DMS153 (cell line): Measurements from ENCODE around the gene HIPK2.
A peak's percentile ranks its signal among the peaks of the same experiment; 100 is the strongest.

Source experiments
- DNase-seq: peaks from one replicate; lab custom pipeline; 2025; lab: John Stamatoyannopoulos, UW

HIPK2 gene

DNA sequence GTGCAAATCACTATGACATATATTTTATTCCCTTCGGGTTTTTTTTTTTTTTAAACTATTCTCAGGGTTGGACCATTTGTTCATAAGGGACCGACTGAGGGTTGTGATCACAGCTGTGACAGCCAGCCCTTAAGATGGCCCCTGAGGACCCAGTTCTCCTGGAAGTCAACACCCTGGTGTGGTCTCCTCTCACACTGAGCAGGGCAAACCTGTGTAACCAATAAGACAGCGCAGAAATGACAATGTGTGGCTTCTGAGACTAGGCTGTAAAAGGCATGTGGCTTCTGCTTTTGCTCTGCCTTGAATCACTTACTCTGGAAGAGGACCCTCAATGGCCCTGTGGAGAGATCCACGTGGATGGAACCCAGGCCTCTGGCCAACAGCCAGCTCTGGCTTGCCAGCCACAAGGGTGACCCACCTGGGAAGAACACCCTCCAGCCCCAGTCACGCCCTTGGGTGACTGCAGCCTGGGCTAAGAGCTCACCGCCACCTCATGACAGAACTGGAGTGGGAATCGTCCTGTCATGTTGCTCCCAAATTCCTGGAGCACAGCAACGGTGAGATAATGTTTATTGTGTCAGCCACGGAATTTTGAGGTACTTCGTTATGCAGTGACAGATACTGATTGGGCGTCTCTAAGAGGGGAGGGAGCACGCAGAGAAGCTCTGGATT, 127.2 kb downstream of the HIPK2 start:
- no peak for DNase-seq

DNA sequence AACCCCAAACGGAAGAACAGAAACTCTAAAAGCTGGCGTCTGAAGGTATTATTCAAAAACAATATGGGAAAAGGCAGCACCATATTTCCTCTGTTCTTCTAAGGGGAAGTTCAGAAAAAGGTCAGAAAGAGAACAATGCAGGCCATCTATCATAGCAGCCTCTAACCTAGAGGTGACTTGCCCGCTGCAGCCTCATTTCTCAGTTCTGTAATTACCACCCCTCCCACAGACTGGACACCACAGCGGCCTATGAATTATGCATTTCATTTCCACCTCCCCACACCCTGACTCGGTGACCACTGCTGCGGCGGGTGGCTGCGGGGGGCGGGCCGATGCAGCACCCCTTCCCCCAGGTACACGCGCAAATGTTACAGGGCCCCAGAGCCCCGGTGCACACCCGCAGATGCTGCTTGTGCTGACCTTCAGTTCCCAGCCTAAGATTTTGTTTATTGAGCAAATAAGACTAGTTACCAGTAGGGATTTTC, 128.8 kb downstream of the HIPK2 start:
- DNase-seq: no peak

DNA sequence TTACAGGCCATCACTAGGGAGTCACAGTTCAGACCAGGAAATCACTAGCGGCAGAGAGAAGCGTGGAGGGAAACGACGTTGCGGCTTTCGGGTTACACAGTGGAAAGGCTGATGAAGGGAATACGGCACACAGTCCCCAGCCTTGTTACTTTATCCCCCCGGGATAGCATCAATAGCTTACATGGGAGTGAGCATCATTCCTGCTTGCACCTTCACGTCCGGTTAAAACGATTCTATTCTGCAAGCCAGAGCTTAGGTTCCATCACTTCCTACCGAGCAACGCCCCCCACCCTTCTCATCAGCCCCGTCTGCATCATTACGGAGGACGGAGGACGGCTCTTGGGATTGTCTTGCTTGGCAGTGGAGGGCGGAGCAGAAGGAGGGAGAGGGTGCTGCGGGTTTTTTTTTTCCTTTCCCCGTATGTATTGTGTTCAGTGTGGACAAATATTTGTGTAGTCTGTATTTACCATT, 129.4 kb downstream of the HIPK2 start:
- DNase-seq: peak; percentile 39

DNA sequence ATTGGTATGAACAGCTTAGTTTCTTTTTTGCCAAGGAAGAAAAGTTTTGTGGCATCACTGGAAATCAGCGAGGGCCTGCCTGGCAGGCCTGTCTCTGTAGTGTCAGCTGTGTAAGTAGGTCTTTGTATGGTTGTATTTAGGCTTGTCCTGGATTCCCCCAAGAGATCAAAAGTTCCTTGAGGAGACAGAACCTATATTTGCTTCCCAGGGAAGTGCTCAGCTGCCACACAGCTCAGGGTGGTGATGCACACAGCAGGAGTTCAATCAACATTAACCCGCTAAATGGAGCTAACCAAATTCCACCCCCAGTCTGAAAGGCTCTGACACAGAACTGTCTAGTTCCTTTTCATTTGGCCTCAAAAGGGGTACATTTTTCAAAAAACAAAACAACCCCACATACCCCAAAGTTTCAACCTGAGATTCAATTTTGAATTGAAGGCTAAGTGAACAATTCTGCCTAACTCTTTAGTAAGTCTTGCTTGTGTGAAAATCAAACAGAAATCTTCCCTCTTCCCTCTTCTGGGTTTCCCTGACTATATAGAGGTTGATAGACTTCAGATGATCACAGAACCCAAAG, 129.9 kb downstream of the HIPK2 start:
- DNase-seq: no peak

DNA sequence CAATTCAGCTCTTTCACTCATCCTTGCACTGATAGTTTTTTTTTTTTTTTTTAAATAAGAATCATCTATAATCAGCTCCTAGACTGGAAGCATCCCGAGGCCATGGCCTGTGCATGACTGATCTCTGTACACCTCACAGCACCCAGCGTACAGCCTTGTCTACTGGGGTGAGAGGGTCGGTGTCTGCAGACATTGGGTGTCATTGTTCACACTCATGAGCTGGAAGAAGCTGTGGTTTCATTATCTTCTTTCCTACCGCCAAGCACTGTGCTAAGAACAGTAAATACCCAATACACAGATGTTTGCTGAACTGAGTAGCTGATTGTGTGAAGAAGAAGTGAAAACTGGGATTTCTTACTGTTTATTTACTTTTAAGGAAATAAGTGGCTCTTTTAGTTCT, 130.7 kb downstream of the HIPK2 start:
- no peak for DNase-seq

DNA sequence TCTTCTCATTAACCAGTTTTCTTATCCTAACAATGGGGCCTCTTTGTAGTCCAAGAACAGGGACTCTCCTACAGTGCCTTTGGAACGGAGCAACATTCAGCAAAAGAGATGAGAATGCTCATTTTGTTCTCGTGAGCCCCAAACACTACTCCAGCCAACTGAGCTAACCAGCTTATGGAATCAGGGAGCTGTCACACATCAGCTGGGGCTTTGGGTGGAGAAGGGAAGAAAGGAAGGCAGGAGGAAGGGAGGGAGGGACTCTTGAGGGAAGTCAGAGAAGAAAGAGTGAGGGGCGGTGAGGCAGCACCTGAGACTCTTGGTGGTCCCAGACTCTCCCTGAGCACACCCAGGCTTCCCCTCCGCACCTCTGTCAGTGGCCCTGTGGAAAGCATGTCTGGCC, 131.2 kb downstream of the HIPK2 start:
- no peak for DNase-seq

DNA sequence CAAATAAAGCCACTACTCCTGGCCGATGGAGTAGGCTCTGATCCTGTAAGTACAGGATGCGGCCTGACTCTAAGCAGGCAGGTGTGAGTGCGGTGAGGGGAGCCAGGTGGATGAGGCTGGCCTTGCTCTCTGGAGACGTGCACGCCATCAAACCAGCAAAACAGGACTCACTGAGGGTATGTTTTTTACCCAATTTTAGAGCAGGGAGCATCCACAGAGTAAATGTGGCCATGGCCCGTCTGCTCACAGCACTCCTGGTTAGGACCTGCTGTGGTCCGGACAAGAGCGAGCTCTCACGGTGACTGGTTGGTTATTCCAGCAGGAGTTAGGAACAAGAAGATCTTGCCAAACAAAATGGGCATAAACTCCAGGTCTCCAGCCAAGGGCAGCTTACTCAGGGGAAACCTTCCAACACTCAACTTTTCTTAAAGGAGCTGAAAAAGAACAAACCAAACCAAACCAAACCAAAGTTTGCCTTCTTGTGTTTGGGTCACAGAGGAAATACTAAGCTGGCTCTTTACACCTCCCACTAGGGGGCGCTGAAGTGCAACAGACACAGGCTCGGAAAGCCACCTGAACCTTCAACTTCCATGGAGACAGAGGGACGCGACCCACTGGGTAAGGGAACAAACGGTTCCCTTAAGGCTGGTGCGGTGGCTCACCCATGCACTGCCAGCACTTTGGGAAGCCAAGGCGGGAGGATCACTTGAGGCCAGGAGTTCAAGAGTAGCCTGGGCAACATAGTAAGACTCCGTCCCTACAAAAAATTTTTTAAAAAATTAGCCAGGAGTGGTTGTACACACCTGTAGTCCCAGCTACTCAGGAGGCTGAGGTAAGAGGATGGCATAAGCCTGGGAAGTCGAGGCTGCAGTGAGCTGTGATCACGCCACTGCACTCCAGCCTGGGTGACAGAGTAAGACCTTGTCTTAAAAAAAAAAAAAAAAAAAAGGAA, 131.9 kb downstream of the HIPK2 start:
- peak; percentile 60 for DNase-seq

DNA sequence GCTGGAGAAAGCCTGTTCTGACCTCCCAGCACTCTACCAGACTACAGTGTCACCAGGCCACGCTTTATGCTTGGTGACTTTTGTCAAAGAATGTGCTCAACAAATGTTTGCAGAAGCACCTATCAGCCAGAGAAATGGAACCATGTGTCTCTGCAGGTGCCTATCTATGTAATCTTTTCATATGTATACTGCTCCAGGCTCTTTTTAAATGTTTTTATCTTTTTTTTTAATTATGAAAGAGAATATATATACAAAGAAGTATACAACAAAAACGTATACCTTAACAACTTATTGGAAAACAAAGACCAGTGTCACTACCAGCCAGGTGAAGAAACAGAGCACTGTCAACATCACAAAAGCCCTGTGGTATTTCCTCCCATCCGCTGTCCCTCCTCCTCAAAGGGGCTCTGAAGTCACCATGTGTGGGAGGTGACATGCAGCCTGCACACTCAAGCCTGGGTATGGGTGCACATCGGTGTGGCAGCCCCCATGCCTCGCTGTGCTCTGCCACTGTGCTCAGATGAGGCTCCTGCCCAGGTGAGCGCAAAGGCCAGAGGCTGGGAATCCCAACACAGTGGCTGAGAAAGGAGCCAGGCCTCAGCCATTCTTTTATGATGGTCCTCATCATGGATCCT, 133.7 kb downstream of the HIPK2 start:
- DNase-seq: no peak

DNA sequence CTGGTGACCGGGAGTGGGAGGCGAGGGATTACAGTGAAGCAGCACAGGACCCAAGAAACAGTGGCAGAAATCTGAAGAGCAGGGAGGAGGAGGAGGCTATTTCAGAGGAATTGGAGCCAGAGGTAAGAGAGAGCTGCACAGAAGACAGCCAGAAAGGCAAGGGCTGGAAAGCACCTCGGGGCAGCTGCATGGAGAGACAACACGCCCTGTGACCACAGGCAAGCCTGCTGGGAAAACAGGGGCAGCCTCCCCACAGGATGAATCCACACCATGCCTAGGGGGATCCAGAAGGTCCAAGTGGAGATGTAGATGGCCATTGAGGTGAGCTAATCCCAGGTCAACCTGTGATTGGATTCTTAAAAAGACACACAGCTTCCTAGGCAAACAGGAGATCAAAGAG, 135.5 kb downstream of the HIPK2 start:
- no peak for DNase-seq

DNA sequence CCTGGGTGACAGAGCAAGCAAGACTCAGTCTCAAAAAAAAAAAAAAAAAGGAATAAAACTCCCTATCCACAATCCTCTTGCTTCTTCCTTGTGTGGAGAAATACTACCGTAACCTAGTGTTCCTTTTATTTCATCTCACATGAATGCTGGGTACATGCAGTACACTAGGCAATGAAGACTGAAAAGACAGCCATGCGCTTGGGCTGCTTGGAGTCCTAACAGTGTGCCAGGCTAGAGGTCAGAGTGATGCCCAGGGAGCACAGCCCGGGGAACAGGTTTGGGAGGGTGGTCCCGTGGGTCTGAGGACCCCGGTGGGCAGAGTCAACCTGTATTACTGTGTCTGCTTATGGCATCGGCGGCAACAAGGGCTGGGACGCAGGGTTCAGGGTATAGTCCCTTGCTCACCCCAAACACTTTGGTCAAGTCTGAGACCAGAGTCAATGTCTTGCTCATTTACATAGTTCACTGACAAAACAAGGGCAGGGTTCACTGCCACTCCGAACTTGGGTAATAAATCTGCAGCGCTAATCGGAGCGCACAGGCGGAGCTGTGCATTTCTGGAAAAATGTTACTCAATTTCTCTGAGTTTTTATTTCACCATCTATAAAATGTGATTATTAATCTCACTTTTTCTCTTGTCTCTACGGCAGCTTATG, 136.3 kb downstream of the HIPK2 start:
- no peak for DNase-seq

DNA sequence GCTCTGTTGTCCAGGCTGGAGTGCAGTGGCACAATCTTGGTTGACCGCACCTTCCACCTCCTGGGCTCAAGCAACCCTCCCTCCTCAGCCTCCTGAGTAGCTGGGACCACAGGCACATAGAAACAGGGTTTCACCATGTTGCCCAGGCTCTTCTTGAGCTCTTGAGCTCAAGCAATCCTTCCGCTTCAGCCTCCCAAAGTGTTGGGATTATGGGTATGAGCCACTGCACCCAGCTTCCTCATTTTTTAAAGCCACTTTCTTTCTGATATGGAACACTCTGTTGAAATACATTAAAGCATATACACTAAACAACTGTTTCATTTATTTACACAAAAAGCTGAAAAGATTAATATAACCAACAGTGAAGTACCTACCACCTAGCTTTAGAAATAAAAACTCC, 137.1 kb downstream of the HIPK2 start:
- DNase-seq: no peak

DNA sequence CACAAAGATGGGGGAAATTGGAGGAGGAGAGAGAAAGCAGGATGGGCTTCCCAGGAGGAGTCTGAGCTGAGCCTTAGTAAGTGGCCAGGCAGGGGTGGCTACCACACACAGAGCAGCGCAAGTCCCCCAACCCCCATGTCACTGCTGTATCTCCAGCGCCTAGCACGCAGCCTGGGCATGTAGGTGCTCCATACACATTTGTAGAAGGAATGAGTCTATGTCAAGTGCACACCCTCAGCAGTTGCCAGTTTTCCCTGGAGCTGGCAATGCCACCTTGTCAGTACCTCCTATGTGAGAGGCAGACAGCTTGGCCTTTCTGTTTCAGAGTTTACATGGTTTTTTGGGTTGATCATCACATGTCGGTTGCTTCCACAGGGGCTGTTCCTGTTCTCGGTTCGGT, 138.2 kb downstream of the HIPK2 start:
- no peak for DNase-seq

DNA sequence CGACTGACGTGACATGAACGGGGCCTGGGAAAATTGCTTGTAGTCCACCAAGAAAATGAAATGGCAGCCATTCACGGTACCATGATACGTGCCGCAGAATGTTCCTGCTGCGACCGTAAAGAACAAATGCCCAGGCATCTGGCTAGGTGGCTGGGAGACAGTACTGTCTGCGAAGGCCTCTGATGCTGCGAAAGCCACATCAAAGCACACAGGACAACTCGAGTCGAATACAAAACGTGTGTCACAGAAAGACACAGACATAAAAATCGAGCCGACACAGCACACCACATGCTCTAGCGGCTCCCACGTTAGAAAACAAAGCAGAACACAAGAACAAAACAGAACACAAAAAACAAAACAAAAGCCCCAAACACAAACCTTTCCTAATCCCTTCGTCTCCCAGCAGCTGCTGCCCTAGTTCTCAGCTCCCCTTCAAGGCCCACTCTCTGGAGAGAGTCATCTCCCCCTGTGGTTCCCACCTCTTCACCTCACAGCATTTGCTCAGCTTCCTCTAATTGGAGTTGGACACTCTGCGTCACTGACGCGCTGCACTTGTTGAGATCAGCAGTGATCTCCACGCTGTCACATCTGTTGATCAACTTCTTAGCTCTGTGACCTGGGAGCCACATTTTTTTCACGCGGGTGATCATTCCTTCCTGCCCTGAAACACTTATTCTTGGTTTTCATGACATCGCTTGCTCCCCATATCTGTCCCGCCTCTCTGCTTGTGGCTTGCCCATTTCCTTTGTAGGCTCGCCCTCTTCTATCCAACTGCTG, 142.1 kb downstream of the HIPK2 start:
- no peak for DNase-seq

DNA sequence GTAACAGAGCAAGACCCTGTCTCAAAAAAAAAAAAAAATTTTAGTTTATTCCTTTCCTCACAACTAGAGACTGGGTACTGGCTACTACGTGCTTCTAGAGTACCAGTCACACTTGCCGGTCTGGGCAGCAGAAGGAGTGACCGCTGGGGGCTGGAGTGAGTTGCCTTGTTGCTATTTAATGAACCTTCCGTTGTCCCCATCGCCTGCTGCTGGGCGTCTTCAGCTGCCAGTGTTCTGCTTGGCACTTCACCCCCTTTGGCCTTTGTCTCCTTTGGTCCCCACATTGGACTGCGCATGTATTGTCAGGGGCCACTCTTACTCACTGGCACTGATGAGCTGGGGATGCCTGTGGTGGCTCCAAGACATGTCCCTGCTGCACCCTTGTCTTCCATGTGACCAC, 143.7 kb downstream of the HIPK2 start:
- DNase-seq: no peak

DNA sequence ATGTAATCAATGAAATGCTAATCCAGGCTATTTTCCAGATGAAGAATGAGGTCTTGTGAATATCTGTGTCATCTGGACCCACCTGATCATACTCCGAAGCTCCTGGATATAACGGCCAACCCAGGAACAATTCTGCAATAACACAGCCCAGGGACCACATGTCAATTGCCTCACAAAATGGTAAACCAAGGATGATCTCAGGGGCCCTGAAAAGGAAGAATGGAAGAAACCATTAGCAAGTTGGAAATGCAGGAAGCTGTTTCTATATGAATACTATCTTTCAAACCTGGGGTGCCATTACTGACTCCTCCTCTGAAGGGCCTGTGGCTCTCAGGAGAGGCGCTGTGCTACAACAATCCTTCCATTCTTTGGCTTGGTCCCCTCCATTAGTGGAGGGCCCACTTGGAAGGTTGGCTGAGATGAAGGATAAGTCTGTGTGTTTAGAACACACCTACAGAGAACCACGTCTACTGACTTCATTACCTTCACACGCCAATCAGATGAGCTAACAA, 146.2 kb downstream of the HIPK2 start:
- no peak for DNase-seq

DNA sequence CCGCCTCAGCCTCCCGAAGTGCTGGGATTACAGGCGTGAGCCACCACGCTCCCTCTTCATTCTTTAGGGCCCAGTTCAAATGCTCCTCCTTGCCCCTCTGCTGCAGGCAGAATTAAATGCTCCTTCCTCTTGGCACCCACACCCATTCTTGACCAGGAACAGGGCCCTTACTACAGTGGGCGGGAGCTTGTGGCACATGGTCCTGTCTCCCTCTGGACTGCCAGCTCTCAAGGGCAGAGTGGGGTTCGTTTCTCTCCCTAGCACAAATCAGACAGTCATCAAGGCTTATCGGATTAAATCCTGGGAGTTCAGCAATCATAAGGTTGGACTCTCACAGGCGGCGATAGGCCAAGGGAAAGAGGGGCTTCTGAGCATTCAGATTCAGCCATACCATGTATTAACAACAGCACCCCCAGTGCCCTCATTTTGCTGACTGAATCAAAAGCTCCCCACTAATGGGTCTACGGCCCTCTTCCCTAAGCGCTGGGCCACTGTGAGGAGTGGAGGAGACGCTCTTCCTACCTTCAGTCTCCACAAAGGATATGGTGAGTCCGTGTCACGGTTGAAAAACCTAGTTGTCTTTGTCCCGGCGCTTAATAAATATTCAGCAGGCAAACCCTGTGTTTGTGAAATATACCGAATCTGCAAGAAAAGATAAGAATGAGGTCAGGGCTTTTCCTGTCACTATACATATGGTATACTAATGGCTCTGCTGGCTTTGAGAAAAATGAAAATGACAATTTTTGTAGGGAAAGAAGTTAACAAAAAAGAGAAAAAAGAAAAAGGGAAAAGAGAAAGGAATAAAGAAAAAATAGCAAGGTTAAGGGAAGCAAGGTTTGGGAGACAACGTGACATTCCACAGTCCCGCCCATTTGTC, 146.9 kb downstream of the HIPK2 start:
- no peak for DNase-seq

DNA sequence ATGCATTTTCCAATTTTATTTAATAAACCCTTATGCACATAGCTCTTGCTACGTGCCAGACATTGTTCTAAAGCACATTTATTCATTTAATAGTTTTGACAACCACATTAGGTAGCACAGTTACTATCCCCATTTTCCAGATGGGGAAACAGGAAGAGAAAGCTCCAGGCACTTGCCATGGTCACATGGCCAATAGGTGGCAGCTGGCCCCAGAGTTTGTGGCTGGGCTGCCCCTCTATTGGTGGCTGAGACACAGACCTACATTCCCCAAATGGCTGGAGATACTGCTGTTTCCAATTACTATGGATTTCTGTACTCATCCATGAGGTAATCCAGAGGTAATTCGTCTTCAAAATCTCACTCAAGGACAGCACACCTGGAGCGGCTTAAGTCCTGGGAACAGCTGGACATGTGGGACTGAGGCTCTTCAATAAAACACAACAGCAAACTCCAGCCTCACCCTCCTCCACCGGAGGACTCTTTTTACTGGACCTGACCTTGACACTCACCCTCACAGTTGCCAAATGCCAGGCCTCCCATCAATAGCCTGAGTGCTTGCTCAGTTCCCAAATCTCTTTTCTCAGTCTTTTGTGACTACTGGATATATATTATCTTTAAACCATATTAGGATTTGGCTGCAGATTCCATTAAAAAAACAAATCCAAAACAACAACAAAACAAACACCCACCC, 148.3 kb downstream of the HIPK2 start:
- no peak for DNase-seq

DNA sequence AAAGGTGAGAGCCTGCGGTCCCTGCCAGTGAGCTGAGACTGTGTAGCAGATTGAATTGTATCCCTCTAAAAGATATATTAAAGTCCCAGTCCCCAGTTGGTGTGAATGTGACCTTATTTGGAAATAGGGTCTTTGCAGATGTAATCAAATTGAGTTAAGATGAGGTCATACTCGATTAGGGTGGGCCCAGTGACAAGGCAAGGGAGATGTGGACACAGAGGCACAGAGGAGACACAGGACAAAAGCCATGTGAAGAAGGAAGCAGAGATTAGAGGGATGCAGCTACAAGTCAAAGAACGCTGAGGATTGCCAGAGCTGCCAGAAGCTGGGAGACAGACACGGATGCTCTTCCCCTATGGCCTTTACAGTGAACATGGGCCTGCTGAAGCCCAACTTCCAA, 150.0 kb downstream of the HIPK2 start:
- DNase-seq: no peak

DNA sequence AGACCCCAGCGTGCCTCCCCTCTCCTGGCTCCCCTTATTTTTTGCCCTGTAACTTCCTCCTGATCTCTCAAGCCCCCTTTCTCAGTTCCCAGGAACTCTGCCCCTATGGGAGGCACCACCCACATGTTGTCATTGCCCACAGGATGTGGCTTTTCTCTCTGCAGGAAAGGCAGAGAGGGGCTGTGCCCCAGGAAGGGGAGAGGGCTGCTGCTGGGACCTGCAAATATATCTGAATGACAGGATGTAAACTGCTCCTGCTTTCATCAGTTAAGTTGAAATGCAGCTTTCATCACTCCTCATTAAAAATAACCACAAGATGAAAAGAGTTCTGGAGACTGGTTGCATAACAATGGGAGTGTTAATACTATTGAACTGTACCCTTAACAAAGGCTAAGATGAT, 151.0 kb downstream of the HIPK2 start:
- no peak for DNase-seq
